Measurements from ENCODE around the gene SELENOH. TPM values are rescaled to one million over a fixed set of nuclear protein-coding genes. Genes with fewer than 3 reads are reported as not detected.

SELENOH gene
- total and polyA plus RNA-seq, 4 donors: 65.0 to 158 (median 101) TPM

DNA sequence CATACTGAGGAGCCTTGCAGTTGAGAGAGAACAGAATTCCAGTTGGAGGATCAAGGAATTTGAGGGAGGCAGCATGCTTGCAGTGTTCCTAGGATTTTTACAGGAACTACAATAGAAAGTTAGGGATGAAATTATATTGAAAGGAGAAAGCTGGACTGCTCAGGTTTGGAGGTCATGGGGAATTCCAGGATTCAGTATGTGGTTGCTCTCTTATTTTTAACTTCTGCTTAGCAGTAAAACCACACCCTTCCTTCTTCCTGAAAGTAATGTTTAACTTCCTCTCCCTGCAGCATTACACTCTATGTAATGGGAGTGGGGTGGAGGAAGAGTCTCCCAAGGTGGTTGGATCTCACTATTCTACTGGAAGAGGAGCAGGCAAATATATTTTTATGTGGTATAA is 51.6 kb downstream of the SELENOH start:
- no peak overlapping the region for H3K27ac ChIP-seq (ENCODE audit: low read depth in 1 of 2, low read length in 2 of 2)
- H3K27me3 ChIP-seq (ENCODE audit: control insufficient read depth in 1 of 2, insufficient read depth in 2 of 2, low read length in 1 of 2): no peaks in the 10 kb centered on the region
- peaks cover 1 to 6% of the 10 kb centered on the region in 2 donors for H3K4me1 ChIP-seq (ENCODE audit: control insufficient read depth in 1 of 2, insufficient read depth in 2 of 2, low read length in 2 of 2)
- no peak overlapping the region for H3K4me3 ChIP-seq (ENCODE audit: low read length in 2 of 2)
- ATAC-seq (ENCODE audit: low FRiP score): peak; percentile 40
- H3K9me3 ChIP-seq (ENCODE audit: control insufficient read depth, low read length): no peaks in the 10 kb centered on the region
- DNase-seq: no peak
- peaks cover 3 to 12% of the 10 kb centered on the region in 2 donors for H3K36me3 ChIP-seq (ENCODE audit: control insufficient read depth in 1 of 2, insufficient read depth in 2 of 2, low read length in 1 of 2)
- intact Hi-C loops (cut with DNase I): no loop called here

Other genes starting within 250 kb of the SELENOH start
- 10 to 100 TPM in 1 of 2 donors, 1 to 10 TPM in 1; 7.6 to 15.8 TPM for gene SLC43A1, start 225.8 kb upstream of the SELENOH start, total RNA-seq
- 10 to 100 TPM in 1 of 2 donors, 1 to 10 TPM in 1; 8.6 to 19.6 TPM for gene SLC43A1, start 225.8 kb upstream of the SELENOH start, polyA plus RNA-seq
- gene TIMM10, start 210.7 kb upstream of the SELENOH start, total RNA-seq: 10 to 100 TPM; 30.8 to 40.0 TPM
- 10 to 100 TPM; 34.7 to 71.1 TPM for gene TIMM10, start 210.7 kb upstream of the SELENOH start, polyA plus RNA-seq
- not detected for gene SMTNL1, start 203.9 kb upstream of the SELENOH start, total RNA-seq
- gene SMTNL1, start 203.9 kb upstream of the SELENOH start, polyA plus RNA-seq: not detected
- gene UBE2L6, start 173.8 kb upstream of the SELENOH start, total RNA-seq: 10 to 100 TPM; 42.0 to 68.9 TPM
- 10 to 100 TPM; 44.8 to 45.2 TPM for gene UBE2L6, start 173.8 kb upstream of the SELENOH start, polyA plus RNA-seq
- gene SERPING1, start 143.8 kb upstream of the SELENOH start, total RNA-seq: 1,000 to 10,000 TPM in 1 of 2 donors, 100 to 1,000 TPM in 1; 723 to 1,015 TPM
- gene SERPING1, start 143.8 kb upstream of the SELENOH start, polyA plus RNA-seq: 100 to 1,000 TPM; 473 to 867 TPM
- 1 to 10 TPM in 1 of 2 donors, under 1 TPM in 1; 0.97 to 1.8 TPM for gene YPEL4, start 91.6 kb upstream of the SELENOH start, total RNA-seq
- 1 to 10 TPM; 3.0 to 6.2 TPM for gene YPEL4, start 91.6 kb upstream of the SELENOH start, polyA plus RNA-seq
- 10 to 100 TPM; 10.0 to 10.6 TPM for gene CLP1, start 83.7 kb upstream of the SELENOH start, total RNA-seq
- 10 to 100 TPM in 1 of 2 donors, 1 to 10 TPM in 1; 6.7 to 10.8 TPM for gene CLP1, start 83.7 kb upstream of the SELENOH start, polyA plus RNA-seq
- gene ZDHHC5, start 73.4 kb upstream of the SELENOH start, total RNA-seq: 10 to 100 TPM; 47.9 to 51.0 TPM
- 10 to 100 TPM; 11.3 to 17.6 TPM for gene ZDHHC5, start 73.4 kb upstream of the SELENOH start, polyA plus RNA-seq
- gene MED19, start 29.3 kb upstream of the SELENOH start, total RNA-seq: 10 to 100 TPM in 1 of 2 donors, 1 to 10 TPM in 1; 8.8 to 11.6 TPM
- 10 to 100 TPM in 1 of 2 donors, 1 to 10 TPM in 1; 9.9 to 11.8 TPM for gene MED19, start 29.3 kb upstream of the SELENOH start, polyA plus RNA-seq
- gene TMX2, start 28.9 kb upstream of the SELENOH start, total RNA-seq: 10 to 100 TPM; 40.6 to 47.8 TPM
- 10 to 100 TPM; 44.1 to 50.8 TPM for gene TMX2, start 28.9 kb upstream of the SELENOH start, polyA plus RNA-seq
- not detected for gene BTBD18, start 10.3 kb downstream of the SELENOH start, total RNA-seq
- under 1 TPM in 1 of 2 donors, not detected in 1; 0.05 TPM for gene BTBD18, start 10.3 kb downstream of the SELENOH start, polyA plus RNA-seq
- gene CTNND1, start 20.3 kb downstream of the SELENOH start, total RNA-seq: 100 to 1,000 TPM; 167 to 213 TPM
- 10 to 100 TPM; 31.6 to 35.8 TPM for gene CTNND1, start 20.3 kb downstream of the SELENOH start, polyA plus RNA-seq

Measured in aorta (tissue), 5 donors.